H1 (cell line): ENCODE results near the gene NTMT1. TPM values are rescaled to one million over a fixed set of nuclear protein-coding genes. Genes with fewer than 3 reads are reported as not detected.
A peak's percentile ranks its signal among the peaks of the same experiment; 100 is the strongest.

Experiments
- CTCF ChIA-PET: fragments of 300-600 bp; sonication (Branson Sonifier 250); formaldehyde crosslinking; loops from one replicate; lab custom pipeline; 2021; ENCODE audit not compliant: partially characterized antibody; lab: Charles Lee
- POLR2A ChIA-PET: fragments of 300-600 bp; sonication (Branson Sonifier 250); formaldehyde crosslinking; loops from one replicate; lab custom pipeline; 2021; ENCODE audit warnings: inconsistent platforms; ENCODE audit not compliant: partially characterized antibody; lab: Charles Lee
- DNase-seq, 2 experiments: peaks; one replicate each; pipeline versions ENCODE4 v3.0.0 to v3.0.0-alpha.2; 2010 to 2022; ENCODE audit warnings: low spot score in 2 of 2, low read depth in 1 of 2, mixed read lengths in 1 of 2
- FAIRE-seq: peaks from 2 replicates; lab custom pipeline; 2011; peaks lifted over from hg19 to GRCh38; lab: Jason Lieb, UNC
- H2AFZ ChIP-seq: 2 replicates; pipeline ENCODE4 v1.8.1; 2012; ENCODE audit warnings: low read length, inconsistent platforms
- H2AK5ac ChIP-seq: 2 replicates; pipeline ENCODE4 v1.6.1; 2013; ENCODE audit warnings: low read depth, low read length
- H2BK120ac ChIP-seq: replicated peaks from 2 replicates; pipeline ENCODE3; 2013; ENCODE audit warnings: low read depth, low read length, inconsistent platforms
- H2BK12ac ChIP-seq: 2 replicates; pipeline ENCODE4 v1.6.1; 2013; ENCODE audit warnings: low read depth, low read length
- H2BK15ac ChIP-seq: 2 replicates; pipeline ENCODE4 v1.6.1; 2013; ENCODE audit warnings: low read length
- H2BK20ac ChIP-seq: 2 replicates; pipeline ENCODE4 v1.6.1; 2013; ENCODE audit warnings: low read length
- H2BK5ac ChIP-seq: 2 replicates; pipeline ENCODE4 v1.6.1; 2013; ENCODE audit warnings: low read depth, low read length
- H3K14ac ChIP-seq: 2 replicates; pipeline ENCODE4 v1.6.1; 2013; ENCODE audit warnings: inconsistent platforms; ENCODE audit not compliant: insufficient read length
- H3K18ac ChIP-seq: 2 replicates; pipeline ENCODE4 v1.6.1; 2013; ENCODE audit warnings: low read length; ENCODE audit errors: extremely low read depth
- H3K23ac ChIP-seq: 2 replicates; pipeline ENCODE4 v1.6.1; 2013; ENCODE audit warnings: inconsistent platforms; ENCODE audit not compliant: insufficient read length
- H3K23me2 ChIP-seq: 2 replicates; pipeline ENCODE4 v1.6.1; 2013; ENCODE audit warnings: low read depth, low read length
- H3K27ac ChIP-seq: 2 replicates; pipeline ENCODE4 v1.6.1; 2011; ENCODE audit warnings: low read depth, low read length, inconsistent platforms
- H3K27me3 ChIP-seq, 4 experiments: replicated peaks in 1 of 4; 1 replicate in 1 of 4; 2 replicates in 3 of 4; pipeline versions ENCODE4 v1.6.1 to v1.8.1; 2011 to 2013; ENCODE audit warnings: low read length in 3 of 4, mild to moderate bottlenecking in 3 of 4, inconsistent platforms in 2 of 4, mixed read lengths in 2 of 4, moderate library complexity in 1 of 4; ENCODE audit not compliant: control insufficient read depth in 3 of 4, insufficient read depth in 3 of 4; ENCODE audit errors: extremely low read depth in 1 of 4
- H3K36me3 ChIP-seq, 4 experiments: 2 replicates each; pipeline versions ENCODE4 v1.6.1 to v1.8.1; 2011 to 2013; ENCODE audit warnings: mild to moderate bottlenecking in 4 of 4, low read length in 3 of 4, moderate library complexity in 2 of 4, control low read depth in 1 of 4, inconsistent platforms in 1 of 4; ENCODE audit not compliant: insufficient read depth in 4 of 4, control insufficient read depth in 2 of 4
- H3K4ac ChIP-seq: replicated peaks from 2 replicates; pipeline ENCODE3; 2013; ENCODE audit warnings: low read length, low read depth, mixed read lengths, inconsistent platforms; ENCODE audit not compliant: insufficient read length
- H3K4me1 ChIP-seq, 4 experiments: replicated peaks in 1 of 4; 1 replicate in 1 of 4; 2 replicates in 3 of 4; pipeline versions ENCODE4 v1.6.1 to v1.8.1; 2011 to 2013; ENCODE audit warnings: low read length in 3 of 4, inconsistent platforms in 2 of 4, mixed read lengths in 1 of 4; ENCODE audit not compliant: insufficient read depth in 4 of 4, control insufficient read depth in 3 of 4
- H3K4me2 ChIP-seq, 2 experiments: 2 replicates each; pipeline versions ENCODE4 v1.6.1 to v1.8.1; 2011 to 2013; ENCODE audit warnings: low read depth in 2 of 2, low read length in 2 of 2, control low read depth in 1 of 2, inconsistent platforms in 1 of 2, mild to moderate bottlenecking in 1 of 2; ENCODE audit not compliant: insufficient read depth in 1 of 2
- H3K4me3 ChIP-seq, 4 experiments: fragments of 200-600, 300-600 bp in 1 of 4; sonication (generic), shearing (Covaris generic), sonication (Bioruptor Twin) in 1 of 4; 2 replicates each; pipeline versions ENCODE4 v1.5.1 to v1.8.1; 2011 to 2016; ENCODE audit warnings: low read length in 4 of 4, low read depth in 3 of 4, control low read depth in 2 of 4, inconsistent platforms in 2 of 4, mild to moderate bottlenecking in 2 of 4, mixed read lengths in 1 of 4, moderate library complexity in 1 of 4; ENCODE audit not compliant: insufficient read depth in 2 of 4; ENCODE audit errors: extremely low read depth in 1 of 4
- H3K56ac ChIP-seq: replicated peaks from 2 replicates; pipeline ENCODE3; 2013; ENCODE audit warnings: low read depth, mild to moderate bottlenecking, mixed read lengths, low read length, inconsistent platforms; ENCODE audit not compliant: insufficient read length
- H3K79me1 ChIP-seq: 2 replicates; pipeline ENCODE4 v1.6.1; 2013; ENCODE audit warnings: low read depth, low read length, control low read depth
- H3K79me2 ChIP-seq, 2 experiments: 2 replicates each; pipeline versions ENCODE4 v1.6.1 to v1.8.1; 2012 to 2013; ENCODE audit warnings: low read length in 2 of 2, mild to moderate bottlenecking in 2 of 2, inconsistent platforms in 1 of 2; ENCODE audit not compliant: insufficient read depth in 2 of 2, control insufficient read depth in 1 of 2
- H3K9ac ChIP-seq, 4 experiments: replicated peaks in 1 of 4; 1 replicate in 1 of 4; 2 replicates in 3 of 4; pipeline versions ENCODE4 v1.6.1 to v1.8.1; 2011 to 2013; ENCODE audit warnings: low read depth in 3 of 4, low read length in 3 of 4, control low read depth in 2 of 4, mild to moderate bottlenecking in 2 of 4, moderate library complexity in 2 of 4, inconsistent platforms in 1 of 4; ENCODE audit errors: extremely low read depth in 1 of 4
- H3K9me3 ChIP-seq, 2 experiments: 2 replicates each; pipeline versions ENCODE4 v1.6.1 to v1.8.1; 2012 to 2013; ENCODE audit warnings: mild to moderate bottlenecking in 2 of 2, moderate library complexity in 2 of 2, control low read depth in 1 of 2, inconsistent platforms in 1 of 2, low read depth in 1 of 2, low read length in 1 of 2, mixed read lengths in 1 of 2; ENCODE audit not compliant: insufficient read depth in 2 of 2
- H4K20me1 ChIP-seq, 2 experiments: replicated peaks in 1 of 2; 2 replicates each; pipeline versions ENCODE3 to v1.8.1; 2011 to 2013; ENCODE audit warnings: inconsistent platforms in 2 of 2, low read length in 2 of 2, mild to moderate bottlenecking in 1 of 2; ENCODE audit not compliant: insufficient read depth in 2 of 2, control insufficient read depth in 1 of 2
- H4K5ac ChIP-seq: 2 replicates; pipeline ENCODE4 v1.6.1; 2013; ENCODE audit warnings: low read length, low read depth, mixed read lengths, inconsistent platforms; ENCODE audit not compliant: insufficient read length
- H4K8ac ChIP-seq: 2 replicates; pipeline ENCODE4 v1.8.0; 2013; ENCODE audit warnings: mild to moderate bottlenecking, moderate library complexity, low read length, inconsistent platforms; ENCODE audit not compliant: insufficient read depth; ENCODE audit errors: extremely low read depth
- H4K91ac ChIP-seq: replicated peaks from 2 replicates; pipeline ENCODE3; 2013; ENCODE audit warnings: low read length, mixed read lengths, inconsistent platforms; ENCODE audit not compliant: insufficient read length
- CEBPB ChIP-seq: IDR thresholded peaks from 2 replicates; pipeline ENCODE4 v1.6.1; 2012; ENCODE audit warnings: low read depth, low read length
- NRF1 ChIP-seq: IDR thresholded peaks from 2 replicates; pipeline ENCODE4 v1.6.1; 2011; ENCODE audit warnings: mild to moderate bottlenecking, low read depth, low read length, improper control_type of control experiment
- WGBS, 2 experiments: shearing (Covaris generic) in 1 of 2; methylation state at CpG; one replicate each; pipeline versions ENCODE4 v1.1.6 to v1.1.7; 2013 to 2015; ENCODE audit warnings: low lambda C conversion rate in 2 of 2, mixed read lengths in 2 of 2, inconsistent platforms in 1 of 2, low coverage in 1 of 2, missing lambda C conversion rate in 1 of 2; ENCODE audit not compliant: insufficient replicate concordance in 2 of 2, insufficient coverage in 1 of 2, insufficient read length in 1 of 2; ENCODE audit errors: extremely low coverage in 1 of 2, missing lambda C conversion rate in 1 of 2; 5-methylcytosine and 5-hydroxymethylcytosine counted together
- polyA plus RNA-seq, 7 experiments: library from polyadenylated mRNA; depleted of rRNA in 3 of 7; stranded (reverse) in 5 of 7; unstranded in 2 of 7; fragments of >200 nt in 5 of 7; fragments of 200-250 nt in 2 of 7; gene quantifications; 1 replicate in 5 of 7; 2 replicates in 1 of 7; 4 replicates in 1 of 7; pipeline versions ENCODE4 v1.2.1 to v1.2.3, GENCODE V29; 2011 to 2013; ENCODE audit warnings: missing spikeins in 2 of 7, mixed read lengths in 2 of 7
- total RNA-seq: library from RNA; stranded (reverse); fragmentation: NEBNext Ultra II Directional; extraction: Animal tissue kit (Norgen Biotek cat#: 25700); gene quantifications from 2 replicates; pipeline ENCODE4 v1.2.1, GENCODE V29; 2021

The NTMT1 gene
- total and polyA plus RNA-seq, 2 of the 8 experiments (the other 6 are each of a cell fraction or from before 2014, with no cell fraction given) = 66.8 to 70.2 TPM

- Histone ChIP-seq H3K4me2 (0 out of 4 replicates have a peak overlapping the region, but pooled peaks of 1 of the 2 experiments have one; percentile 32), H2BK120ac (no peak overlapping the region), H3K27ac (no peak overlapping the region), H3K9me3 (no peaks in the 10 kb centered on the region), H3K9ac (no peak overlapping the region), H3K36me3 (no peaks in the 10 kb centered on the region), H3K14ac (no peak overlapping the region), H3K27me3 (no peaks in the 10 kb centered on the region), H3K23me2 (no peaks in the 10 kb centered on the region), H3K4me1 (peaks cover 0 to 8% (median 1%) of the 10 kb centered on the region in 4 experiments; a peak in 3 of 7 replicates), H2BK20ac (no peak overlapping the region), H4K91ac (no peak overlapping the region), H2AK5ac (peak overlapping the region; percentile 34; the same call in 1 of the 2 replicates), H3K4ac (no peak overlapping the region), H4K5ac (no peak overlapping the region), H3K79me1 (no peaks in the 10 kb centered on the region), H3K18ac (no peak overlapping the region), H3K56ac (no peak overlapping the region), H3K79me2 (no peaks in the 10 kb centered on the region), H2BK5ac (peak overlapping the region; percentile 52; the same call in 1 of the 2 replicates), H4K20me1 (no peaks in the 10 kb centered on the region), H4K8ac (no peak overlapping the region), H3K4me3 (no peak overlapping the region), H2AFZ (no peak overlapping the region), H2BK15ac (no peak overlapping the region; the same call in 1 of the 2 replicates), H3K23ac (no peak overlapping the region), H2BK12ac (no peak overlapping the region; the same call in 1 of the 2 replicates)
- TF ChIP-seq CEBPB (0 out of 2 replicates have a peak, but pooled peaks have one; percentile 52), NRF1 (no peak)
- no peak for DNase-seq
- ChIA-PET POLR2A (interaction anchor here (0.9 to 1.8 kb wide), 5 partner anchors 11 to 406 kb away, joined by 3 to 7 read pairs (median 3); no protein-coding TSS in a partner anchor), CTCF (interaction anchor here (0.6 to 7.0 kb wide), 9 partner anchors 9 to 1595 kb away, joined by 3 to 37 read pairs (median 4); no protein-coding TSS in a partner anchor)
- no peak for FAIRE-seq
- 84% methylated on average over 10 of the region's 10 CpGs; no CpG with 5 or more reads in 1 of the 2 experiments for WGBS, 2 experiments
Measured at GRCh38 chr9:129583308-129584038, 42.5 kb upstream of the NTMT1 start.
